Caco-2 (cell line): ENCODE data around the gene SCN1A. TPM values are rescaled to one million over a fixed set of nuclear protein-coding genes. Genes with fewer than 3 reads are reported as not detected.

ENCODE experiments used
- BruUV-seq: library from RNA; stranded (reverse); fragments of 400-500 nt; replicated peaks from 2 replicates; lab custom pipeline; 2021; lab: Mats Ljungman, UMichigan
- CTCF ChIA-PET: fragments of 300-600 bp; sonication (Branson Sonifier 250); formaldehyde crosslinking; loops from one replicate; lab custom pipeline; 2022; ENCODE audit warnings: antibody characterized with exemption; lab: Charles Lee
- POLR2A ChIA-PET: fragments of 300-600 bp; sonication (Branson Sonifier 250); formaldehyde crosslinking; loops from one replicate; lab custom pipeline; 2022; ENCODE audit warnings: antibody characterized with exemption; lab: Charles Lee
- DNase-seq, 2 experiments: peaks; one replicate each; pipeline versions ENCODE4 v3.0.0 to v3.0.0-alpha.2; 2020 to 2022
- H3K27me3 ChIP-seq: replicated peaks from 2 replicates; pipeline ENCODE4 v1.6.0; 2011; ENCODE audit warnings: low read length; ENCODE audit not compliant: control insufficient read depth, insufficient read depth
- H3K36me3 ChIP-seq: 2 replicates; pipeline ENCODE4 v1.5.1; 2011; ENCODE audit warnings: low read length; ENCODE audit not compliant: control insufficient read depth, insufficient read depth
- H3K4me1 ChIP-seq: fragments of 250-450 bp; sonication (Bioruptor Pico); 2 replicates; pipeline ENCODE4 v1.5.1; 2020; ENCODE audit warnings: mild to moderate bottlenecking
- H3K4me3 ChIP-seq: 2 replicates; pipeline ENCODE4 v1.5.1; 2011; ENCODE audit warnings: low read depth, mild to moderate bottlenecking, control low read depth, low read length
- H3K9me3 ChIP-seq: fragments of 250-450 bp; sonication (Bioruptor Pico); 2 replicates; pipeline ENCODE4 v1.5.1; 2020; ENCODE audit warnings: mild to moderate bottlenecking, moderate library complexity
- H3K27ac Mint-ChIP-seq: one replicate; pipeline ENCODE4 v1.8.0; 2022; ENCODE audit warnings: mixed read lengths; ENCODE audit not compliant: unreplicated experiment
- H3K27me3 Mint-ChIP-seq: one replicate; pipeline ENCODE4 v1.8.0; 2022; ENCODE audit warnings: mixed read lengths; ENCODE audit not compliant: insufficient read depth, unreplicated experiment
- H3K36me3 Mint-ChIP-seq: one replicate; pipeline ENCODE4 v1.8.0; 2022; ENCODE audit warnings: mild to moderate bottlenecking, mixed read lengths; ENCODE audit not compliant: insufficient read depth, unreplicated experiment
- H3K4me1 Mint-ChIP-seq: one replicate; pipeline ENCODE4 v1.8.0; 2022; ENCODE audit warnings: low read depth, mixed read lengths; ENCODE audit not compliant: unreplicated experiment
- H3K4me3 Mint-ChIP-seq: one replicate; pipeline ENCODE4 v1.8.0; 2022; ENCODE audit warnings: mild to moderate bottlenecking, moderate library complexity, mixed read lengths; ENCODE audit not compliant: unreplicated experiment
- H3K9me3 Mint-ChIP-seq: one replicate; pipeline ENCODE4 v1.8.0; 2022; ENCODE audit warnings: mixed read lengths; ENCODE audit not compliant: unreplicated experiment
- intact Hi-C: fragments of 100-400 bp; cut with micrococcal nuclease; formaldehyde crosslinking; loops from one replicate; pipeline ENCODE4 v1.10.0; 2022; ENCODE audit not compliant: unreplicated experiment
- total RNA-seq: library from RNA; stranded (reverse); gene quantifications from 2 replicates; pipeline ENCODE4 v1.2.3, GENCODE V29; 2022
- TF ChIP-seq, protein P1 (sequence below), 2 experiments: fragments of 200-600 bp in 1 of 2; IDR thresholded peaks; 1 replicate in 1 of 2; 2 replicates in 1 of 2; pipeline versions ENCODE4 v1.5.1 to v1.8.0; 2011 to 2022; ENCODE audit warnings: antibody characterized with exemption in 1 of 2, control low read depth in 1 of 2, inconsistent platforms in 1 of 2, low read depth in 1 of 2, low read length in 1 of 2, mild to moderate bottlenecking in 1 of 2, moderate library complexity in 1 of 2; ENCODE audit not compliant: insufficient read depth in 1 of 2, severe bottlenecking in 1 of 2, unreplicated experiment in 1 of 2

SCN1A gene
- total RNA-seq, 1 experiment from 2014 or later, result not detected

DNA sequence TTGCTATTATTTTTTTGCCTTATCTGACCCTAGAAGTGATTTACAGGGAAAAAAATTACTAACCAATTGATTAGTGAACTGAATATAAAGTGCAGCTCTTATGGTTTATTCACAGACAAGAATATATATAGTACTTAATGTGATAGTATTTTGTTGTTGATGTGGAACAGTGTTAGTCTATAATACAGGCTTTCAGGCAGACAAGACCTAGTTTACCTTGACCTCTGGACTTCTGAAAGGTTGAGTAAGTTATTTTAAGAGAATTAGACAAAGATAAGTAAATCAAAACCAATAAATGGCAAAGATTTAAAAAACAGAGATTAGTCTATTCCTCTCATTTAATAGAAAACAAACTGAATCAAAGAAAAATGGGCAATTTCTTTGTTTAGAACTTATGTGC is 46.0 kb downstream of the SCN1A start:
- Histone ChIP-seq H3K36me3 (no peaks in the 10 kb centered on the region), H3K27me3 (no peaks in the 10 kb centered on the region), H3K9me3 (no peaks in the 10 kb centered on the region), H3K4me1 (no peaks in the 10 kb centered on the region), H3K4me3 (no peak overlapping the region)
- Mint-ChIP-seq H3K27me3 (peaks cover 9% of the 10 kb centered on the region), H3K9me3 (no peaks in the 10 kb centered on the region), H3K36me3 (no peaks in the 10 kb centered on the region), H3K4me1 (no peaks in the 10 kb centered on the region), H3K4me3 (no peak overlapping the region), H3K27ac (no peak overlapping the region)
- POLR2A ChIA-PET, result no interaction called here
- no peak for DNase-seq
- intact Hi-C loops, result no loop called here
- CTCF ChIA-PET, result no interaction called here
- TF ChIP-seq, protein P1, sequence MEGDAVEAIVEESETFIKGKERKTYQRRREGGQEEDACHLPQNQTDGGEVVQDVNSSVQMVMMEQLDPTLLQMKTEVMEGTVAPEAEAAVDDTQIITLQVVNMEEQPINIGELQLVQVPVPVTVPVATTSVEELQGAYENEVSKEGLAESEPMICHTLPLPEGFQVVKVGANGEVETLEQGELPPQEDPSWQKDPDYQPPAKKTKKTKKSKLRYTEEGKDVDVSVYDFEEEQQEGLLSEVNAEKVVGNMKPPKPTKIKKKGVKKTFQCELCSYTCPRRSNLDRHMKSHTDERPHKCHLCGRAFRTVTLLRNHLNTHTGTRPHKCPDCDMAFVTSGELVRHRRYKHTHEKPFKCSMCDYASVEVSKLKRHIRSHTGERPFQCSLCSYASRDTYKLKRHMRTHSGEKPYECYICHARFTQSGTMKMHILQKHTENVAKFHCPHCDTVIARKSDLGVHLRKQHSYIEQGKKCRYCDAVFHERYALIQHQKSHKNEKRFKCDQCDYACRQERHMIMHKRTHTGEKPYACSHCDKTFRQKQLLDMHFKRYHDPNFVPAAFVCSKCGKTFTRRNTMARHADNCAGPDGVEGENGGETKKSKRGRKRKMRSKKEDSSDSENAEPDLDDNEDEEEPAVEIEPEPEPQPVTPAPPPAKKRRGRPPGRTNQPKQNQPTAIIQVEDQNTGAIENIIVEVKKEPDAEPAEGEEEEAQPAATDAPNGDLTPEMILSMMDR (IDR thresholded peaks at IDR 0.05; ENCODE audit: insufficient read depth in 1 of 2, low read depth in 1 of 2, low read length in 1 of 2, severe bottlenecking in 1 of 2, unreplicated experiment in 1 of 2), result no peak
- BruUV-seq, result no TSS peak

DNA sequence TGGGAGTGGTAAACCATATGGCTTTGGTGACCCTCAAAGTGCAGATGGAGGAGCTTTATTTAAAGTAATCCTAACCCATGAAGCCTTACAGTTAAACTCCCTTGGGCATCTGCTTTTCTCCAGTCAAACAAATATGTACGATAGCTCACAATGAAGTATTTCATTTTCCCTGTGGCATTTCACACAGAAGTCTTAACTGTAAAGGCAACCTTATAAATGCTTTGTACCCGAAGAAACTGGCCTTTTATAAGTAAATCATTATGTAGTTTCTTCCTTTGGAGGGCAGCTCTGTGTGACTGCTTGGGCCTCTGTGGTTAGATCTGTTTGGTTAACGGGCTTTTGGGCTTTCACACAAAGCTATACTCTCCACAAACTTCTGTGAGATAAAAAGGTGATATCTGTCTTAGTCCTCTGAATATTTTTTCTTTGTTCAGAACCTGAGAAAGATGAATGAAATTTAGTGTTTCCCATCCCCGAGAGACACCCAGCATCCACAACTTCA is 46.6 kb downstream of the SCN1A start:
- H3K4me1 ChIP-seq, result no peaks in the 10 kb centered on the region
- Mint-ChIP-seq H3K4me1 (no peaks in the 10 kb centered on the region), H3K27me3 (peaks cover 5% of the 10 kb centered on the region), H3K4me3 (no peak overlapping the region), H3K9me3 (no peaks in the 10 kb centered on the region), H3K27ac (no peak overlapping the region), H3K36me3 (no peaks in the 10 kb centered on the region)
- H3K9me3 ChIP-seq, result no peaks in the 10 kb centered on the region
- CTCF ChIA-PET, result no interaction called here
- intact Hi-C loops, result no loop called here
- no peak overlapping the region for H3K4me3 ChIP-seq
- H3K36me3 ChIP-seq, result no peaks in the 10 kb centered on the region
- BruUV-seq, result no TSS peak
- DNase-seq, result no peak
- TF ChIP-seq, protein P1 (IDR thresholded peaks at IDR 0.05; ENCODE audit: insufficient read depth in 1 of 2, low read depth in 1 of 2, low read length in 1 of 2, severe bottlenecking in 1 of 2, unreplicated experiment in 1 of 2), result no peak
- POLR2A ChIA-PET, result no interaction called here
- H3K27me3 ChIP-seq, result no peaks in the 10 kb centered on the region

DNA sequence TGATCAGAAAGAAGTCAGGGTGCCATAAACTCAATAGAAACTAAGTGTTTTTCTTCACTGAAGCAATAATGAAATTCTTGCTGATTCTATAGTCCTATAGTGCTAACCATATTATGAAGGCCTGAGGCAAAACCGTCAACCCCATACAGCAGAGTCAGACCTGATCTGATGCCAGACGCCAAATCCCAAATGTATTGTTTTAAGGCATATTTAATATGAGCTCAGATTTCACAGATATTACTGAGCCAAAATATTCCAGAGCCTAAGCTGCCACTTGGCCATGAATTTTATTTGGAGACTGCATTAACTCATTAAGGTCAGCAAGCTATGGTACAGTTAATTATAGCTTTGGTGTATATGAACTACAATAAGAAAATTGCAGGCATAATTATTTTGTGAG is 53.4 kb downstream of the SCN1A start:
- Histone ChIP-seq H3K4me1 (no peaks in the 10 kb centered on the region), H3K36me3 (no peaks in the 10 kb centered on the region), H3K27me3 (no peaks in the 10 kb centered on the region), H3K4me3 (no peak overlapping the region), H3K9me3 (no peaks in the 10 kb centered on the region)
- no peak for DNase-seq
- Mint-ChIP-seq H3K9me3 (no peaks in the 10 kb centered on the region), H3K4me1 (no peaks in the 10 kb centered on the region), H3K27ac (no peak overlapping the region), H3K27me3 (peaks cover 3% of the 10 kb centered on the region), H3K36me3 (no peaks in the 10 kb centered on the region), H3K4me3 (no peak overlapping the region)
- BruUV-seq, result no TSS peak
- CTCF ChIA-PET, result no interaction called here
- intact Hi-C loops, result no loop called here
- TF ChIP-seq, protein P1 (IDR thresholded peaks at IDR 0.05; ENCODE audit: insufficient read depth in 1 of 2, low read depth in 1 of 2, low read length in 1 of 2, severe bottlenecking in 1 of 2, unreplicated experiment in 1 of 2), result no peak
- POLR2A ChIA-PET, result no interaction called here
